Activated CD4-positive, alpha-beta T cell treated with anti-CD3 and anti-CD28 coated beads, Interleukin-2, amount 10 ng/mL, durations not matched to agents 7 days and 5 days (primary cell): ENCODE results near the gene LLGL2. TPM values are rescaled to one million over a fixed set of nuclear protein-coding genes. Genes with fewer than 3 reads are reported as not detected.
A peak's percentile ranks its signal among the peaks of the same experiment; 100 is the strongest.

Experiments used
- CTCF ChIA-PET: fragments of 350-600 bp; sonication (Branson Sonifier 250); formaldehyde crosslinking; loops from one replicate; lab custom pipeline; 2021; ENCODE audit warnings: antibody characterized with exemption; lab: Charles Lee
- POLR2A ChIA-PET: fragments of 350-600 bp; sonication (Branson Sonifier 250); formaldehyde crosslinking; loops from one replicate; lab custom pipeline; 2021; ENCODE audit warnings: antibody characterized with exemption; lab: Charles Lee
- DNase-seq: peaks from one replicate; pipeline ENCODE4 v3.0.0-alpha.2; 2020
- H3K27ac Mint-ChIP-seq: one replicate; pipeline ENCODE4 v1.8.0; 2021; ENCODE audit warnings: mild to moderate bottlenecking, moderate library complexity, mixed read lengths
- H3K27me3 Mint-ChIP-seq: one replicate; pipeline ENCODE4 v1.8.0; 2021; ENCODE audit warnings: mixed read lengths
- H3K36me3 Mint-ChIP-seq: one replicate; pipeline ENCODE4 v1.8.0; 2021; ENCODE audit warnings: low read depth, mixed read lengths
- H3K4me1 Mint-ChIP-seq: one replicate; pipeline ENCODE4 v1.8.0; 2021; ENCODE audit warnings: mixed read lengths
- H3K4me3 Mint-ChIP-seq: one replicate; pipeline ENCODE4 v1.8.0; 2021; ENCODE audit warnings: mild to moderate bottlenecking, moderate library complexity, mixed read lengths
- H3K9me3 Mint-ChIP-seq: one replicate; pipeline ENCODE4 v1.8.0; 2021; ENCODE audit warnings: mixed read lengths
- total RNA-seq, 2 experiments: library from RNA; stranded (reverse); gene quantifications; one replicate each; pipeline ENCODE4 v1.2.3, GENCODE V29; 2021

Gene LLGL2
- total RNA-seq, 2 experiments from 2014 or later, result 17.8 to 24.2 TPM

DNA sequence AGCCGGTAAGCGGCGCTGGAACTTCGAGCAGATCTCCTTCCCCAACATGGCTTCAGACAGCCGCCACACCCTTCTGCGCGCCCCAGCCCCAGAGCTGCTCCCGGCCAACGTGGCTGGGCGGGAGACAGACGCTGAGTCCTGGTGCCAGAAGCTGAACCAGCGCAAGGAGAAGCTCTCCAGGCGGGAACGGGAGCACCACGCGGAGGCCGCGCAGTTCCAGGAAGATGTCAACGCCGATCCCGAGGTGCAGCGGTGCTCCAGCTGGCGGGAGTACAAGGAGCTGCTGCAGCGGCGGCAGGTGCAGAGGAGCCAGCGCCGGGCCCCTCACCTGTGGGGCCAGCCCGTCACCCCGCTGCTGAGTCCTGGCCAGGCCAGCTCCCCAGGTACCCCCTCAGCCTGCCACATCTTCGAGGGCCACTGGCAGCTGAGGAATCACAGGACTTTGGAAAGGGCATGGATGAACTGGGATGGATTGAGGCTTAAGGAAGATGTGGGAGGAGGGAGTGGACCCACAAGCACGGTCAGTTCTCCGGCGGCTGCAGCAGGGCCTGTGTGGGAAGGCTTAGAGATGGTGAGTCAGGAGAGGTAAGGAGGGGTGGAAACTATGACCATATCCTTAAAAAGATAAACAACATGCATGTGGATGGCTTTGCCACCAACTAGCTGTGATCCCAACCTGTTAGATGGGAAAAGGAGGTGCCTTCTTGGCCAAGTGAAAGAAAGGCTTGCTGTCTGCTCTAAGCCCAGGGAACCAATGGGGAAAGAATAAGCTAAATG is 3.4 kb upstream of the LLGL2 start:
- peaks cover 7% of the 10 kb centered on the region for H3K27me3 Mint-ChIP-seq
- no peak for DNase-seq
- CTCF ChIA-PET, result interaction anchor here (1.5 kb wide), 1 partner anchor 14 kb away, joined by 3 read pairs; no protein-coding TSS in a partner anchor
- peaks cover 37% of the 10 kb centered on the region for H3K4me1 Mint-ChIP-seq
- peak overlapping the region; percentile 10 for H3K27ac Mint-ChIP-seq
- peaks cover 40% of the 10 kb centered on the region for H3K36me3 Mint-ChIP-seq
- no peaks in the 10 kb centered on the region for H3K9me3 Mint-ChIP-seq
- POLR2A ChIA-PET, result no interaction called here
- no peak overlapping the region for H3K4me3 Mint-ChIP-seq

DNA sequence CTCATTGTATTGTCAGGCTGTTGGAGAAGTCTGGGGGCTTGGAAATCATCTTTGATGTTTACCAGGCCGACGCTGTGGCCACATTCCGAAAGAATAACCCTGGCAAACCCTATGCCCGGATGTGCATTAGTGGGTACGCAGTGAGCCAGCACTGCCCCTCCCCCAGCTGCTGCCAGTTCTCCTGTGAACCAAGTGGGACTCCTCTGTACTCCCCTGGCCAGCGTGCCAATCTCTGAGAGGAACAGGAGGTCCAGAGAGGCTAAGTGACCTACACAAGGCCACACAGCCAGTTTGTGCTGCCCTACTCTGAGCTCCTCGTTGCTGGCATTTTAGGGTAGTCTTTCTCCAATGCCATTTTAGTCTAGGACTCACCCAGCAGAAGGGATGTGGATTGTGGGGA is 1.9 kb upstream of the LLGL2 start:
- H3K27me3 Mint-ChIP-seq, result peaks cover 8% of the 10 kb centered on the region
- H3K4me1 Mint-ChIP-seq, result peaks cover 23% of the 10 kb centered on the region
- CTCF ChIA-PET, result interaction anchor here (0.5 to 1.1 kb wide), 3 partner anchors 105 to 254 kb away, joined by 3 to 4 read pairs (median 3); partner anchors contain the start of gene SLC25A19
- POLR2A ChIA-PET, result no interaction called here
- H3K27ac Mint-ChIP-seq, result no peak overlapping the region
- no peak for DNase-seq
- H3K36me3 Mint-ChIP-seq, result peaks cover 35% of the 10 kb centered on the region
- no peaks in the 10 kb centered on the region for H3K9me3 Mint-ChIP-seq
- no peak overlapping the region for H3K4me3 Mint-ChIP-seq

GRCh38 chr17:75524269-75524969 is 1.1 kb upstream of the LLGL2 start:
- peaks cover 8% of the 10 kb centered on the region for H3K27me3 Mint-ChIP-seq
- POLR2A ChIA-PET, result no interaction called here
- H3K27ac Mint-ChIP-seq, result peak overlapping the region; percentile 31
- H3K4me1 Mint-ChIP-seq, result peaks cover 16% of the 10 kb centered on the region
- CTCF ChIA-PET, result interaction anchor here (0.5 to 2.6 kb wide), 7 partner anchors 8 to 316 kb away, joined by 3 to 10 read pairs (median 3); partner anchors contain the start of genes MIF4GD, SLC25A19 and TSEN54
- DNase-seq, result no peak
- peak overlapping the region; percentile 52 for H3K4me3 Mint-ChIP-seq
- no peaks in the 10 kb centered on the region for H3K9me3 Mint-ChIP-seq
- H3K36me3 Mint-ChIP-seq, result peaks cover 29% of the 10 kb centered on the region

GRCh38 chr17:75525806-75526554 is 483 bp downstream of the LLGL2 start:
- no peak for DNase-seq
- H3K27ac Mint-ChIP-seq, result no peak overlapping the region
- no peaks in the 10 kb centered on the region for H3K9me3 Mint-ChIP-seq
- ChIA-PET CTCF (interaction anchor here (0.6 to 2.6 kb wide), 7 partner anchors 9 to 255 kb away, joined by 3 to 10 read pairs (median 4); partner anchors contain the start of genes MIF4GD and TSEN54), POLR2A (no interaction called here)
- peaks cover 23% of the 10 kb centered on the region for H3K36me3 Mint-ChIP-seq
- H3K27me3 Mint-ChIP-seq, result peaks cover 8% of the 10 kb centered on the region
- peaks cover 12% of the 10 kb centered on the region for H3K4me1 Mint-ChIP-seq
- H3K4me3 Mint-ChIP-seq, result peak overlapping the region; percentile 73

GRCh38 chr17:75526555-75527270 is 1.2 kb downstream of the LLGL2 start:
- no peaks in the 10 kb centered on the region for H3K9me3 Mint-ChIP-seq
- peaks cover 8% of the 10 kb centered on the region for H3K27me3 Mint-ChIP-seq
- POLR2A ChIA-PET, result no interaction called here
- CTCF ChIA-PET, result interaction anchor here (0.6 to 2.6 kb wide), 3 partner anchors 9 to 41 kb away, joined by 3 to 10 read pairs (median 3); partner anchors contain the start of gene TSEN54
- H3K36me3 Mint-ChIP-seq, result peaks cover 17% of the 10 kb centered on the region
- DNase-seq, result no peak
- H3K27ac Mint-ChIP-seq, result no peak overlapping the region
- peaks cover 12% of the 10 kb centered on the region for H3K4me1 Mint-ChIP-seq
- H3K4me3 Mint-ChIP-seq, result peak overlapping the region; percentile 71

DNA sequence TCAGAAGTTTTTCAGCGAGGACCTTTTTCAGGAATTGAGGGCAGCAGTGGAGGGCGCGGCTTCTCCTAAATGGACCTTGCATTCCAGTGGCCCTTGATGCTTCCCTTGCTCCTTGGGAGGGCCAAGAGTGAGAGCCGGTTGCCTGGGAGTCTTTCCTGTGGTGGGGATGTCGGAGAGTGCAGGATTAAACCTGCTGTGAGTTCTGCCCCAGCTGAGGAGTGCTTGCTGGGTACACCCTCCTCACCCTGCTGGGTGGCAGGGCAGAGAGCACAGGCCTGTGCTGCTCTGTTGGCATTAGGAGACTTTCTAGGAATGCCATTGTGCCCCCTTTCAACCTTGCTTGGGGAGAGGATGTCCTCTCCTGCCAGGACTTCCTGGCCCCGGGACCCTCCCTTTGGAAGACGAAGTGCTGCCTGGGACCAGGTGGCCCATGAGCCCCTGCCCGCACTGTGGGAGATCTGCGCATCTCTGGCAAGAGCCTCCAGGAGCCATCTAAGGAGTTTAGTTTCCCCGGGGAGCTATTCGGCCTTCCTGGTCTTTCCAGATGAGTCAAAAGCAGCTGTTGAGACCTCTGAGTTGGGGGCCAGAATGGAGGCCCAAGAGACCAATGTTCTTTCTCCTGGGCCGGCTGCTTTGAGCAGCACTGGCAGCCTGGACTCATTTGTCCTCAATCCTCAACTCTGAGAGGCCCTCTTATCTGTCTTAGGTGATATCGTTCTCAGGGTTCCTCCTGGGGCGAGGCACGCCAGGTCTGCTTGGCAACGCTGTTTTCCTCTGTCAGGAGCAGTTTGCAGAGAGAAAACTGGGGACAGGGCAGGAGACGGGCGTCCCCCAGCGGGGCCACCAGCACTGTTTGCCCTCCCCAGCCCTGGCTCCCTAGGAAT is 5.6 kb downstream of the LLGL2 start:
- Mint-ChIP-seq H3K9me3 (no peaks in the 10 kb centered on the region), H3K27me3 (peaks cover 8% of the 10 kb centered on the region), H3K27ac (no peak overlapping the region), H3K4me3 (no peak overlapping the region), H3K4me1 (peaks cover 38% of the 10 kb centered on the region), H3K36me3 (peaks cover 8% of the 10 kb centered on the region)
- ChIA-PET POLR2A (interaction anchor here (0.6 kb wide), 1 partner anchor 1549 kb away, joined by 10 read pairs; no protein-coding TSS in a partner anchor), CTCF (interaction anchor here (1.6 kb wide), 1 partner anchor 13 kb away, joined by 3 read pairs; no protein-coding TSS in a partner anchor)
- no peak for DNase-seq

GRCh38 chr17:75531721-75532072 is 6.2 kb downstream of the LLGL2 start:
- peaks cover 36% of the 10 kb centered on the region for H3K4me1 Mint-ChIP-seq
- ChIA-PET POLR2A (interaction anchor here (0.6 kb wide), 1 partner anchor 40 kb away, joined by 4 read pairs; no protein-coding TSS in a partner anchor), CTCF (interaction anchor here (0.7 to 1.6 kb wide), 4 partner anchors 14 to 45 kb away, joined by 3 to 6 read pairs (median 4); partner anchors contain the start of gene TSEN54)
- no peak overlapping the region for H3K27ac Mint-ChIP-seq
- H3K4me3 Mint-ChIP-seq, result no peak overlapping the region
- H3K36me3 Mint-ChIP-seq, result peaks cover 6% of the 10 kb centered on the region
- no peaks in the 10 kb centered on the region for H3K9me3 Mint-ChIP-seq
- no peak for DNase-seq
- peaks cover 3% of the 10 kb centered on the region for H3K27me3 Mint-ChIP-seq

GRCh38 chr17:75535119-75535537 is 9.6 kb downstream of the LLGL2 start:
- Mint-ChIP-seq H3K27ac (peak overlapping the region; percentile 91), H3K36me3 (peaks cover 6% of the 10 kb centered on the region), H3K27me3 (no peaks in the 10 kb centered on the region), H3K9me3 (no peaks in the 10 kb centered on the region), H3K4me1 (peaks cover 31% of the 10 kb centered on the region), H3K4me3 (peak overlapping the region; percentile 35)
- POLR2A ChIA-PET, result interaction anchor here (0.6 to 0.7 kb wide), 2 partner anchors 13 to 203 kb away, joined by 3 to 4 read pairs; no protein-coding TSS in a partner anchor
- DNase-seq, result peak; percentile 78
- CTCF ChIA-PET, result interaction anchor here (0.6 to 1.8 kb wide), 10 partner anchors 9 to 533 kb away, joined by 3 to 4 read pairs (median 3); partner anchors contain the start of genes LLGL2 and MIF4GD

DNA sequence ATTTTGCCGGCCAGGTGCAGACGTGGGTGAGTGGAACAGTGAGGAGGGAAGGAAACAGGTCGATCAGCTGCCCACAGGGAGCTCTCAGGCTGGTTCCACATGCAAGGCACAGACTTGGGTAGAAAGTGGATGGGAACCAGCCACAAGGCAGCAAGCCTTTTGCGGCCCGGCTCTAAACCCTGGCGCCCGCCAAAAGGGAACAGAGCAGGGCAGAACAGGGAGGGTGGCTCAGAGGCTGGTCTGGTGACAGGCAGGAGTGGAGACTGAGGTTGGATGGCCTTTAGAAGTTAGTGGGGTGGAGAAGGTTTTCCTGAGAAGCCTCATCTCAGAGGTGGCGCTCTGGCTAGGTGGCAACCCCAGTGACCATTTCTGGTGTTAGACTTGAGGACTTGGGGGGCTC is 10.4 kb downstream of the LLGL2 start:
- Mint-ChIP-seq H3K4me1 (peaks cover 31% of the 10 kb centered on the region), H3K27ac (peak overlapping the region; percentile 91), H3K4me3 (no peak overlapping the region), H3K27me3 (no peaks in the 10 kb centered on the region), H3K36me3 (peaks cover 6% of the 10 kb centered on the region), H3K9me3 (no peaks in the 10 kb centered on the region)
- DNase-seq, result no peak
- POLR2A ChIA-PET, result interaction anchor here (0.7 kb wide), 1 partner anchor 202 kb away, joined by 4 read pairs; no protein-coding TSS in a partner anchor
- CTCF ChIA-PET, result interaction anchor here (1.3 to 1.8 kb wide), 6 partner anchors 8 to 265 kb away, joined by 3 to 4 read pairs (median 4); partner anchors contain the start of genes LLGL2 and MIF4GD

DNA sequence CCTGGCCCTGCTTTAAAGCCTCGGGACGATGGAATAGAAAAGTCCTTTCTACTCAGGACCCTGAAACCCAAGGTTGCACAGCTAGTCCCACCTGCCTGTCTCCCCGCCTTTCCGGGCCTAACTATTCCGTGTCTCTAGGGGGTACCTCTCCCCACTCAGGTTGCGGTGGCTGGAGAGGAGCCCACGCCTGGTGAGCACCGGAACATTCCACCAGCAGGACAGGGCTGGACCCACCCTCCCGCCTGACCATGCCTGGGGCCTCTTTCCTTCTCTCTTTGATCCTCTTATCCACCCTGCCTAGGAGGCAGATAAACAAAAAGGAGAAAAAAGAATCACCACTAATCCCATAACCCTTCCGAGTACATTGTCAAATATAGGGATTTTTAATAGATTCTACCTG is 10.9 kb downstream of the LLGL2 start:
- H3K4me1 Mint-ChIP-seq, result peaks cover 31% of the 10 kb centered on the region
- ChIA-PET POLR2A (interaction anchor here (0.6 kb wide), 1 partner anchor 271 kb away, joined by 6 read pairs; no protein-coding TSS in a partner anchor), CTCF (interaction anchor here (1.4 to 1.8 kb wide), 3 partner anchors 14 to 32 kb away, joined by 3 to 4 read pairs (median 3); no protein-coding TSS in a partner anchor)
- no peak for DNase-seq
- no peaks in the 10 kb centered on the region for H3K9me3 Mint-ChIP-seq
- peak overlapping the region; percentile 69 for H3K27ac Mint-ChIP-seq
- H3K36me3 Mint-ChIP-seq, result peaks cover 6% of the 10 kb centered on the region
- H3K4me3 Mint-ChIP-seq, result no peak overlapping the region
- no peaks in the 10 kb centered on the region for H3K27me3 Mint-ChIP-seq
